Cerebellar cortex (tissue), 1 donor: ENCODE measurements around the gene EEF2.

Experiments used
- DNase-seq: peaks from one replicate; pipeline ENCODE4 v3.0.0-alpha.2; 2015; ENCODE audit warnings: low spot score

Gene EEF2

DNA sequence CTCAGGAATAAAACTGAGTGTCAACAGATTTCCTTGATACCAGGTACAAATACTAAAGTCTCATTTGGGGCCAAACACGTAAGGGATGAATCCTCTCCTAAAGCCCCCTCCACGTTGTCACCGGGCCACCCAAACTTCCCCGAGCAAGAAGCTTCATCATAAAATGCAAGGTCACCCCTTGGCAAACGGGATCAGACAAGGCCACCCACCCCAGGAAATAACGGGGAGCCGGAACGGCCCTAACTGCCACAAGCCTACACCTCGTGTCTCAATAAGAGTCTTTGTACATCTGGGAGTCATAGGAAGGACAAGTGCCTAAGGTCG, 717 bp downstream of the EEF2 start:
- DNase-seq = no peak

DNA sequence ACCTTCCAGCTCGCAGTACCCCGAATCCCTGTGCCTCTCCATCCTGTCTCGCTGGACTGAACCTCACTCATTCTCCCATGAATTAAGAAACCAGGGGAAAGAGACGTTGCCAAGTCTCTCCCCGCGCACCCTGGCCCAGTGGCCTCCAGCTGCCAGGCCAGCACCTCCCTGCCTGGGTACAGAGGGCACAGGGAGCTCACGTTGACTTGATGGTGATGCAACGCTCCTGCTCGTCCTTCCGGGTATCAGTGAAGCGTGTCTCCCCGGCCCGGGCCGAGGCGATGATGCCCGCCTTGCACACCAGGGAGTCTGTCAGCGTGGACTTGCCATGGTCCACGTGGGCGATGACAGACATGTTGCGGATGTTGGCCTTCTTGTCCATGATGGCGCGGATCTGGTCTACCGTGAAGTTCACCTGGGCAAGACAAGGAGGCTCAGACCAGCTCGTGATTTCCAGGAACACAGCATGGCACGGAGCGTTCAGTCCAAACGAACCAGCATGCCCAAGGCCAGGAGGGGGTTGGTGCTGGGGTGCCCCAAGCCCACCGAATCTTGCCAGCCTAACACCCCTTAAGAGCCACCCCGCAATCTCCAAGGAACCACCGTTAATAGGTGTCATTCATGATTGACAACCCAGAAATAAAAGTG, 1.2 kb downstream of the EEF2 start:
- no peak for DNase-seq

- DNase-seq = no peak
Measured at GRCh38 chr19:3983542-3983914, 1.7 kb downstream of the EEF2 start.

DNA sequence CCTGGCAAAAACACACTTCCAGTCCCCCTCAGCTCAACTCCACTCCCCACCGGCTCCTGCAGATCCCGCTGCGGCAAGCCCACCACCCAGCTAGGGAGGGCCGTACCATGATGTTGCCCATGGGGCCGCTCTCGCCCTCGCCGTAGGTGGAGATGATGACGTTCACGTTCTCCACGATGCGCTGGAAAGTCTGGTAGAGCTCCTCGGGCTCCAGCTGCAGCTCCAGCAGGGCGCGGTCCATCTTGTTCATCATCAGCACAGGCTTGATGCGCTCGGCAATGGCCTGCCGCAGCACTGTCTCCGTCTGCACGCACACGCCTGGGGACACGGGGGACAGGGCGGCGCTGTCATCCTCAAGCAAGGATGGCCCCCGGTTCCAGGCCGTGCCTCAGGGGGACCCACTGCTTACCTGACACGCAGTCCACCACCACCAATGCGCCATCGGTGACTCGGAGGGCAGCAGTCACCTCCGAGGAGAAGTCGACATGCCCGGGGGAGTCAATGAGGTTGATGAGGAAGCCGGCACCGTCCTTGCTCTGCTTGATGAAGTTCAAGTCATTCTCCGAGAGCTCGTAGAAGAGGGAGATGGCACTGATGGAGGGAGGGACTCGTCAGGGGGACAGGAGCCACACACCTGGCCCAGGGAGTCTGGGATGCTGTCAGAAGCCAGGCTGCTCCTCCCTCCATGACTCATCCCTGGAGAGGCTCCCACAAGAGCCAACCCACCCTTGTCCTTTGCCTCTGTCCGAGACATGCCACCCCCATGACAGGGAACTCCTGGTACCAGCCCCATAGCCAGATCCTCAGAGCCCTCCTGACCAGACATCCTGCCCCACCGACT, 2.3 kb downstream of the EEF2 start:
- DNase-seq = no peak

GRCh38 chr19:3981736-3982681, 3.3 kb downstream of the EEF2 start:
- no peak for DNase-seq

DNA sequence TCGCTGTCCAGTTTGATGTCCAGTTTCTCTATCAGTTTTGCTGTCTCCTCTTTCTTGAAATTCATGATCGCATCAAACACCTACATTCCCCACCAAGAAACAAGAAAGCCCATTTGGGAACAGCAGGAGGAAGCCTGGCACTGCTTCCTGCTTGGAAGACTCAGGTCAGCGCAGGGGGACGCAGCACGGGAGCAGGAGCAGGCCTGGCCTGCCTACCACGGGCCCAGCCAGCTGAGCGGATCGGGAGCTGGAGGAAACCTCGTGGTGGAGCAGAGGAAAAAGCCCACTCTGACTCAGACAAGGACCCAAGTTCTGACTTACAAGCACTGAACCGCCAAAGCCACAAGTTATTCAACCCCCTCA, 3.9 kb downstream of the EEF2 start:
- no peak for DNase-seq

DNA sequence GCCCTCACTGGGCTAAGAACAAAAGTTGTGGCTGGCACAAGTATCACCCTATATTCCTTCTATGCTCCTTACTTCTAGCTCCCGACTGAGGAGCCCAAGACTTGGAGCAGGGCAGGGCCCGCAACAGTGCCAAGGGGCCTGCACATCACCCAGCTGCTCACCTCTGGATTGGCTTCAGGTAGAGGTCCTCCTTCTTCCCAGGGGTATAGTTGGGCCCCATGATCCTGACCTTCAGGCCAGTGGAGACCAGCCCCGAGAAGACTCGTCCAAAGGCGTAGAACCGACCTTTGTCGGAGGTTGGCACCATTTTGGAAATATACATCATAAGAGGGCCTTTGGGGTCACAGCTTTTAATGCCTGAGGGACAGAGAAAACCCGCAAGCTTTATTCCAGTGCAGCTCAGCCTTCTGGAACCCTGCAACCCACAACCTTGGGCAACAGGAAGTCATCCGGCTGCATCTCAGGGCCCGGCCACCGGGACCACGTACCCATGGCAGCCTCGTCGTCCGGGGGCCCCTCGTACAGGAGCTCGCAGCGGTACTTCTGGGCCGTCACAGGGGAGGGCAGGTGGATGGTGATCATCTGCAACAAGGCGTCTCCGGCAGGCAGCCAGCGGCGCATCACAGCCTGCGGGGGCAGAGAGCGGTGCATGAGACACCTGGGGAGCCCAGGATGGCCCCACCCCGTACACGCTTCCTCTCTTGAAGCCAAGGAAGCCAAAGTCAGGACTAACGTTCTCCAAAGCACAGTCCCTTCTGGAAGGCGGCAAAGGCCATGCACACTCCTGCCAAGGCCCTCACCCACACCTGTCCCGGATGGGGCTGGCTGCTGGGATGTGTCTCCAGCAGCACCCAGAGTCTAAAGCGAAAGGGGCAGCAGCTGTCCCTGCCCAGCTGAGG, 4.7 kb downstream of the EEF2 start:
- no peak for DNase-seq

- no peak for DNase-seq
Measured at GRCh38 chr19:3979674-3980352, 5.5 kb downstream of the EEF2 start.

DNA sequence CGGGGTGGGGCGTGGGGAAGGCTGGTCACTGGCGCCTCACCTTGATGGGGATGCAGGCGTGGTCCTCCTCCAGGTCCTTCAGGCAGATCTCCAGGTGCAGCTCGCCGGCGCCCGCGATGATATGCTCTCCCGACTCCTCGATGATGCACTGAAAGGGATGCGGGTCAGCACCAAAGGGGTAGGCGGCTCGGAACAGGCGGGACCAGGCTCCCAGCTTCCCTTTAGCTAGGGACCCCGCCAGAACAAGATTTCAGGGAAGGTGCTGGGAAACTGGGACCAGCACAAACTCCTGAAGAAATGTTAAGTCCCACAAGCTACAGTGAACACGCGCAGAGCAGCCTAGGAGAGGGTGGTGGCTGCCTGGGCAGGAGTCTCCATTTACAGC, 6.0 kb downstream of the EEF2 start:
- no peak for DNase-seq

DNA sequence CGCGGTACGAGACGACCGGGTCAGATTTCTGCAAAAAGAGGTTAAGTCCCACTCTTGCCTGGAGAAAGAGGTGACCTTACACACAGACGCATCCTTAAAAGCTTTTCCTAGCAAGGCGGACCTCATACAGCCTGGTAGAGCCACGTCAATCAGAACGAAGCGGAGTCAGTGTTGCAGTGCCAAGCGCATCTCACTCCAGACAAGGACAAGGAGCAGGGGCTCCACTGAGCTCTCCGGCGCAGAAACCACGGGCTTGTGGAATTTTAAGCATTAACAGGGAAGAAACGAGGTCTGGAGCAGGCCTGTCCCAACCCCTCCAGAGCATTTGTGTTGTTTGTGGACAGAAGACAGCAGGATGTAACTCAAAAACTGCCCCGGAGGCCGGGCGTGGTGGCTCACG, 7.1 kb downstream of the EEF2 start:
- DNase-seq = no peak

GRCh38 chr19:3977242-3978143, 7.8 kb downstream of the EEF2 start:
- DNase-seq = no peak

DNA sequence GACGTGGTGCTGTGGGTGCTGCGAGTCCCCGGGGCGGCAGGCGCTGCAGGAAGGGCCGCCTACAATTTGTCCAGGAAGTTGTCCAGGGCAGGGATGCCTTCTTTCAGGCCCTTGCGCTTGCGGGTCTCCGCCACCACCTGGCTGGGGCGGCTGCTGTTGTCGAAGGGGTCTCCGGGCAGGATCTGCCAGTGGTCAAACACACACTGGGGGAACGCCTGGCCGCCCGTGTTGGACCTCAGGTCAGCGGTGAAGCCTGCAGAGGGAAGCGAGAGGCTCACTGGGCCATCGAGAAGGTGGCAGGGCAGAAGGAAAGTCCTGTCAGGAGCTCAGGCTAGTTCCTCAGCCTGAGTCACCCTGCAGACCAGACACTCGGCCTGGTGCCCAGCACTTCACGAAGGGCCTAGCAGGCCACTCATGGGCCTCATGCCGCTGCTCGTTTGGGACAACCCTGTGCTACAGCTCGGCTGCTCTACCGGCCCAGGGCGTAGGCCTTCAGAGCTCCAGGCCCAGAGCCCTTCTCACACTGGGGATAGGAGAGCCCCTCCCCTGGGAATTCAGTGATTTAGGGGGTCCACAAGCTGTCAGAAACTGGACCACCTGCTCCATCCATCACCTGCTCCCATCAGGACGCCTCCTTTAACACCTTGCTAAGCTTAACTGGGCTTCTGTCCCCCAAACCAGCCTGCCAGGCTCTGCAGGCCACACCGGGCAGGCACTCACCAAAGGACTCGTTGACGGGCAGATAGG, 8.6 kb downstream of the EEF2 start:
- DNase-seq = no peak

GRCh38 chr19:3975637-3976087, 9.6 kb downstream of the EEF2 start:
- no peak for DNase-seq

- no peak for DNase-seq
Measured at GRCh38 chr19:3975144-3975543, 10.1 kb downstream of the EEF2 start.

GRCh38 chr19:3970808-3971598, 14.3 kb downstream of the EEF2 start, which contains the start of gene DAPK3:
Gene DAPK3, minus strand, starts transcription at chr19:3971099. Its CDS starts 1,364 bp downstream, at chr19:3969735.
- peak; percentile 99 for DNase-seq

- no peak for DNase-seq
Measured at GRCh38 chr19:3970313-3970807, 14.9 kb downstream of the EEF2 start.

DNA sequence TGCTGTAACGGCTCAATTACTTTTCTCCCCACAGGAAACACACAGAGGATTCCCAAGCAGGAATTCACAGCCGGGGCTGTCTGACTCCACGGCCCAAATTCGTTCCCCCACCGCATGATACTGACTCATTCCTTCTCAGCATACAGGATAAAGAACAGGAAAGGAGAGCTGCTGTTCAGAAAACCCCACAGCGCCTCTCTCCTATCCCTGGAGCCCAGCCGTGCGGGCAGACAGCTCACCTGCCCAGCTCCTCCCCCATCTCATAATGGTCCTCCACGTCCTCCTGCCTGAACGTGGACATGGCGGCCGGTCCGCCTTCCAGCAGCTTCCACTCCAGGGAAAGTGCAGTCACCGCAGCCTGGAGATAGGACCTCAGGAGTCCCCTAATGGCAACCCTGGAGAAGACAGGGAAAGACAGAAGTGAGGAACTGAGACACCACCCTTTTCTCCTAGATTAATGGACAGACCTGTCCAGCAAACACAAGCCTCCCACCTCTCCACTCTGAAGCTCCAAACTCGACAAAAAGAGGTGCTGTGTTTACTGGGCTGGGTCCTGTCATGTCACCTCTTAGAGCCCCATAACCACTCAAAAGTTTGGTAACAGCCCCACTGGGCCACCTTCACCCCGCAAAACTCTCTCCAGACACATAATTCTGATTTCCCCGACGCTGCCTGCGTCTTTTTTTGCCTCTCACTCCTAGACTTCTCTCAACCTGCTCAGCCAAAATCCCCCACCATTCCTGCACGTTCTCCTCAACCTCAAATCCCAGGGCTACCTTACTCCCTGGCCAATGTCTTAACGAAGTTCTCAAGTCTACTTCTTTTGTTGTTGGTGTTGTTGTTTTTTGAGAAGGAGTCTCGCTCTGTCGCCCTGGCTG, 15.6 kb downstream of the EEF2 start:
- no peak for DNase-seq
